GM19238 (cell line): ENCODE results near the gene SLC29A3.
"Not testable (repeated sequence)": the region's sequence is repeated elsewhere in the genome, so short reads cannot be mapped to it uniquely, and the experiment has no call there.

Source experiments
- DNase-seq: peaks from one replicate; pipeline ENCODE4 v3.0.0; 2011; ENCODE audit warnings: low spot score; ENCODE audit not compliant: insufficient read length

SLC29A3 gene

DNA sequence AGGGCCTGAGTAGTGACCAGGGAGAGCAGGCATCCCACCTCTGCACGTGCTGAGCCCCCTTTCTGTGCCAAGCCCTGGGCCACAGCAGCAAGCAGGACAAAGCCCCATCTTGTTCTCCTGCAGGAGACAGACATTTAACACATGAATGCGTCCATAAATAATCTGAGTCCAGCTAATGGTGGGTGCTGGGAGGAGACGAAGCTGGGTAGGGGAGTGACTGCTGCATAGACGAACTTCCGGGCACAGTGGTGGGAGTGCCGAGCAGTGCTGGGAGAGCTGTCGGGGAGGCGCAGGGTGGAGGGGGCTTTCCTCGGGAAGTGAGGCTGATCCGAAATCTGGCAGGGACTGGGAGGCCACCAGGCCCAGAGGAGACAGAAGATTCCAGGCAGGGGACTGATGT, 35.2 kb upstream of the SLC29A3 start:
- no peak for DNase-seq

DNA sequence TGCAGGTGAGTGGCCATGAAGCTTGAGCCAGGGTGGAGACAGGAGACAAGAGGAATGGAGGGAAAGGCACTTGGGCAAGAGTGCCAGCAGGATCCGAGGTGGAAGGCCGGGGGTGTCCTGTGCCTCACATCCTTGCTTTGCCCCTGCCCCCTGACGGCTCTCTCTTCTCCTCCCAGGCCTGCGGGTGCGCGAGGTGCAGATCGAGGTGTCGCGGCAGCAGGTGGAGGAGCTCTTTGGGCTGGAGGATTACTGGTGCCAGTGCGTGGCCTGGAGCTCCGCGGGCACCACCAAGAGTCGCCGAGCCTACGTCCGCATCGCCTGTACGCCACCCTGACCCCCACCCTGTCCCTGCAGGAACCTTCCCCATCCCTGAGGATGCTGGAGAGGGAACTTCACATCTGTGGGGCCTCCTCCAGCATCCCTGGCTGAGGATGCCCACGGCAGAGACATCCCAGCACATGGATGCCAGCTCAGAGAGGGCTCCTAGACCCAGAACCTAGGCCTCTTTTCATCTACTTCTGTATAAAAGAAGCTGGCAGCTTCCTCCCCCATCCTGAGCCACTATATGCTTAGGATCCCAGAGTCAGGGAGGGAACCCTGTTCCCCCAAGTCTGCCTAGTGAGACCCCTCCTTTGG, 34.4 kb upstream of the SLC29A3 start:
- DNase-seq, result no peak

DNA sequence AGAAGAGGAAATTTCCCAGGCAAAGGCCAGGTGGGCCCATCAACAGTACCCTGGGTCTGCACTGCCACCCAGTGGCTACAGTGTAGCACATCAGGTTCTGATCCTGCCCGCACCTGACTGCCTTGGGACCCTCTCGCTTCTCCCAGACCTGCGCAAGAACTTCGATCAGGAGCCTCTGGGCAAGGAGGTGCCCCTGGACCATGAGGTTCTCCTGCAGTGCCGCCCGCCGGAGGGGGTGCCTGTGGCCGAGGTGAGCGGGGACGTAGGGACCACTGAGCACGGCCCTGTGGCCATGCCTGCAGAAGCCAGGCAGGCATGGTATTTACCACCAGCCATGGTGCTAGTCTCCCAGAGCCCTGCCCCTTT, 33.9 kb upstream of the SLC29A3 start:
- DNase-seq, result peak; percentile 53

- DNase-seq, result no peak
Observed at GRCh38 chr10:71285986-71286385, 33.1 kb upstream of the SLC29A3 start.

DNA sequence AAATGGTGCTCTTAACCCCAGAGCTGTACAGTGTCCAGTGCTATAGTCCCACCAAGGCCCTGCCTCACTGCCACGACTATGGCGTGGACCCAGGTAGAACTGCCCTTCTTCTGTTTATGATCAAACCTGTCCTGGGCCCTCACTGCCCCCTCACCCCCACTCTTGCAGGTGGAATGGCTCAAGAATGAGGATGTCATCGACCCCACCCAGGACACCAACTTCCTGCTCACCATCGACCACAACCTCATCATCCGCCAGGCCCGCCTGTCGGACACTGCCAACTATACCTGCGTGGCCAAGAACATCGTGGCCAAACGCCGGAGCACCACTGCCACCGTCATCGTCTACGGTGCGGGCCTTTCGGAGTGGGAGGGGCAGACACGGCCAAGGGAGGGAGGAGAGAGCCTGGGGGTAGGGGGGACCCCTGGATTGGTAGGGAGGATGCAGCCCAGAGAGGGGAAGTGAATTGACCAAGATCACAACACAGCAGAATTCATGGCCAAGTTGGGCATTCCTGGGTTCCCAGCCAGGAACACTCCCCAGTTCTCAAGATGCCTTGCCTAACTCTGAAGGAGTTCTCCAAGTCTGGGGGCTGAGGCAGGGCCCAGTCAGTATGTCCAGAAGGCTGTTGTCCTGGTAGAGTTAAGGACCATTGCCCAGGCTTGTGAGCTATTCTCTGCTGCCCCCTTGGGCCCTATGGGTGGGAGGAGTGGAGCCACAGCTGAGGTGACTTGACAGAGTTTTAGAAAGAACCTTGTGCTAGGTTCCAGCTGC, 32.4 kb upstream of the SLC29A3 start:
- DNase-seq, result no peak

GRCh38 chr10:71287456-71287855, 31.6 kb upstream of the SLC29A3 start:
- no peak for DNase-seq

DNA sequence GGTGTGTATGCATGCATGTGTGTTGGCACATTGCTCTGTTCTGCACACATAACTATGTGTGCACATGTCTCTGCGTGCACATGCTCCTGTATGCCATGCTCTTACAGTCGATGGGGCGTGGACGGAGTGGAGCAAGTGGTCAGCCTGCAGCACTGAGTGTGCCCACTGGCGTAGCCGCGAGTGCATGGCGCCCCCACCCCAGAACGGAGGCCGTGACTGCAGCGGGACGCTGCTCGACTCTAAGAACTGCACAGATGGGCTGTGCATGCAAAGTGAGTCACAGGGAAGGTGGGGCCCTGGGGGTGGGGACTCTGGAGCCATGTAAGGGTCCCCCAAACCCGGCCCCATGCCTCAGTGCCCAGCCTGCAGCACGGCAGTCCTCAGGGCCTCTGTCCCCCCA, 30.6 kb upstream of the SLC29A3 start:
- no peak for DNase-seq

DNA sequence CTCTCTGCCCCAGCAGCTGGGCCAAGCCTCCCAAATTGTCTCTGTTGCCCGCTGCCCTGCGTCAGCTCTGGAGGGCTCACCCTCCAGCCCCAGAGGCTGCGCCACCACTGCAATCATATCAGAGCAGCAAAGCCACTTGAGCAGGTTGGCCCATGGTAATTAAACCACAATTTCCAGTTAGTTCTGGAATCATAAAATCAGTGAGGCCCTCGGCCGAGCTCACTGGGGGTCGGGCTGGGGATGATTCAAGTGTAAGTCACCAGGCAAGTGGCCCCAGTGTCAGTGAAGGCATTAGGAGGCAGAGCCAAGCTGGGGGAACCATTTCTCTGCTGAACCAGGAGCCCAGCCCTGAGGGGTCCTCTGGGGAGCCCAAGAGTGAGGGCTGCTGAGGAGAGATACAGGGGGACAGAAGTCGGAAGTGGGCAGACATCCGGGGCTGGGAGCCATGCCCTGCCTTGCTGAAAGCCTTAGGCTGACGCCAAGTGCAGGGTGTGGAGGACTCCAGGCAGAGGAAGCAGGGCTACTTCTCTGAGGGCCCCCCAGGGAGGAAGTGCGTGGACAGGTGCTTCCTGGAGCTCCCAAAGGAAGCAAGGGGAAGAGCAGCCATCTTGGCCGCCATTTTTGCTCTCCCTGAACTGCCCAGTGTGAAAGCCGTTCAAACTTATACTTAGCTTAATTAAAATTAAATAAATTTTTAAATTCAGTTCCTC, 29.5 kb upstream of the SLC29A3 start:
- no peak for DNase-seq

DNA sequence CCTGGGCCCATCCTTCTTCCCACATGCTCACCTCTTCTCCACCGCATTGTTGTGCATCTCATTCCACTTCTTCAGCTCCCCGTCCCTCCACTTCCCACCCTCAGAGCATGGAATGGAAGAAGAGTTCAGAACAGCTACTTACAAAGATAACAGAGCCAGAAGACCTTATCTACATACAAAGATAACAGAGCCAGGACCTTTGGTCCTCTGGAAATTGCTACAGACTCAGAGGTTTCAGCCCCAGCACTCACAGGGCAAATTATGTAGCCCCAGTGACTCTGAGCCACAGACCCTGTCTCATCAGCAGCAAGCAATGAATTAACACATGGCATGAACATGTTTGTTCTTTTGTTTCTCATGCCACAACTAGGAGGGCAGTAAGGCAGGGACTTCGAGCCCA, 28.7 kb upstream of the SLC29A3 start:
- DNase-seq, result no peak

DNA sequence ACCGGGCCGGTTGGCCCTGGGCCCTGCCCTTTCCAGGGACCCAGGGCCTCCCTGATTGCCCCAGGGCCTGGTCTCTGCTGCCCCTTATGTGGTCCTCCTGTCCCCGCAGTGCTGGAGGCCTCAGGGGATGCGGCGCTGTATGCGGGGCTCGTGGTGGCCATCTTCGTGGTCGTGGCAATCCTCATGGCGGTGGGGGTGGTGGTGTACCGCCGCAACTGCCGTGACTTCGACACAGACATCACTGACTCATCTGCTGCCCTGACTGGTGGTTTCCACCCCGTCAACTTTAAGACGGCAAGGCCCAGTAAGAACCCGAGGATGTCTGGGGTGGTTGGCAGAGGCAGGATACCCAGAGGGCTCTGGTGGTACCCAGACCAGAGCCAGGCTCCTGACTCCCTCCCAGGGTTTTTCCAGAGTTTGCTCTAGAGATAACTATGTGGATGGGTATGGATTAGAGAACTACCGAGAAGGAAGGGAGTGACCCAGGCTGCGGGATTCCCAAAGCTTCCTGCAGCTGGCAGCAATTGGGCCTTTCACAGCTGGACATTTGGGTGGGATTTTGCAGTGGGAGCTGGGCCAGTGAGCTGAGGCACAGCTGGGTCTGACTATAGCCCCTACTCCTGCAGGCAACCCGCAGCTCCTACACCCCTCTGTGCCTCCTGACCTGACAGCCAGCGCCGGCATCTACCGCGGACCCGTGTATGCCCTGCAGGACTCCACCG, 28.1 kb upstream of the SLC29A3 start:
- DNase-seq, result no peak

GRCh38 chr10:71291528-71291900, 27.5 kb upstream of the SLC29A3 start:
- DNase-seq, result no peak

- no peak for DNase-seq
Observed at GRCh38 chr10:71292624-71293445, 26.2 kb upstream of the SLC29A3 start.

DNA sequence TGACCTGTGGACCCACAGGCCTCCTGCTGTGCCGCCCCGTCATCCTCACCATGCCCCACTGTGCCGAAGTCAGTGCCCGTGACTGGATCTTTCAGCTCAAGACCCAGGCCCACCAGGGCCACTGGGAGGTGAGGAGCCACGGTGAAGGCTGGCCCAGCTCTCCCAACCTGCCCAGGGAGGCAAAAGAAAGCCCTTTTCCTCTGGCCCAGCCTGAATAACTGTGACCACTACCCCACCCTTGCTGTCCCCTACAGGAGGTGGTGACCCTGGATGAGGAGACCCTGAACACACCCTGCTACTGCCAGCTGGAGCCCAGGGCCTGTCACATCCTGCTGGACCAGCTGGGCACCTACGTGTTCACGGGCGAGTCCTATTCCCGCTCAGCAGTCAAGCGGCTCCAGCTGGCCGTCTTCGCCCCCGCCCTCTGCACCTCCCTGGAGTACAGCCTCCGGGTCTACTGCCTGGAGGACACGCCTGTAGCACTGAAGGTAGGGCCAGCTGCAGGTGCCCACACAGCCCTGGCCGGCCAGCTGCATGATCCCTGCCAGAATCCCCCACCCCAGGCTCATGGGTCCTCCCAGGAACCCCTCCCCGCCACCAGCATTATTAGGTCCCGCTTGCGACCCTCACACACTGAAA, 25.5 kb upstream of the SLC29A3 start:
- no peak for DNase-seq

GRCh38 chr10:71294091-71294561, 24.9 kb upstream of the SLC29A3 start:
- no peak for DNase-seq

DNA sequence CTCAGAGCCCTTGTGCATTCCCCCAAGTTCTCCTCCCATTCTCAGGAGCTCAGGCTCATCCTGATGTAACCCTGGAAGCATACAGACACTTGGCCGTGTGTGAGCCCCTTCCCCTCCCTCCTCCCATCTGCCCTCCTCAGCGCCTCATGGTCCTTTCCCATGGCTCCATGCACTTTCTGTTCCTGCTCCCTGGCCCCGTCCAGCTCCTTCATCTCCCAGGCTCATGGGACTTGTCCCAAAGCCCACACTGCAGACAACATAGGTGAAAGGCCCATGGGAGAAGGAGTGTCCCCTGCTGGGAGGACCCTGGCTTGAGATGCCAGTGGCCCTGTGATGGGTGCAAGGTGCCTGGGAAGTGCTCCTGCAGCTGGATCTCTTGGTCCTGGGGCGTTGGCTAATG, 24.2 kb upstream of the SLC29A3 start:
- no peak for DNase-seq

DNA sequence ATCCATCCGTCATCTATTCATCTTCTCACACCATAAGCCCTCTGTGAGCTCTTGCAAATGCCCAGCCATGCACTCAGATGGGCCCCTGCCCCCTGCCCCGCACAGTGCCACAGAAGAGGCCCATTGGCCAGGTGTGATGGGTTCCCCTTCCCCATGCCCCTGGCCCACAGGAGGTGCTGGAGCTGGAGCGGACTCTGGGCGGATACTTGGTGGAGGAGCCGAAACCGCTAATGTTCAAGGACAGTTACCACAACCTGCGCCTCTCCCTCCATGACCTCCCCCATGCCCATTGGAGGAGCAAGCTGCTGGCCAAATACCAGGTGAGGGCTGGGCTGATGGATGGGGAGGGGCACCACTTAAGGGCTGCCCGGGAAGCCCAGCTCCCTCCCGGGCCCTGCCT, 23.4 kb upstream of the SLC29A3 start:
- no peak for DNase-seq

DNA sequence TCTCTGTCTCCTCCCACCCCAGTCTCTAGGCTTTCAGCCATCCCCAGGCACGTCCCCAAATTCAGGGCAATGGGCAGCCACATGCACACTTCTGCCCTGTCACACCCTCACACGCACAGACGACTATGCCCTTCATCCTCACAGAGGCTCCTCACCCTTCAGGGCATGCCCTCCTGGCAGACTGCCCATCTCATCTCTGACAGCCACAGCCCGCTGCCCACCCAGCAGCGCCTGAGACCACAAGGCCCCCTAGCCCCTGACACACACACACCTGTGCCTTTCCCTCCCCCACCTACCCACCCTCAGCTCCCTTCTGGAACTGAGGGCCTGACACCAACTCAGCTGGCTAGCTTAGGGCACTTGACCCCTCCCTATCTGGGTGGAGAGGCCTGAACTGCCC, 23.0 kb upstream of the SLC29A3 start:
- no peak for DNase-seq

DNA sequence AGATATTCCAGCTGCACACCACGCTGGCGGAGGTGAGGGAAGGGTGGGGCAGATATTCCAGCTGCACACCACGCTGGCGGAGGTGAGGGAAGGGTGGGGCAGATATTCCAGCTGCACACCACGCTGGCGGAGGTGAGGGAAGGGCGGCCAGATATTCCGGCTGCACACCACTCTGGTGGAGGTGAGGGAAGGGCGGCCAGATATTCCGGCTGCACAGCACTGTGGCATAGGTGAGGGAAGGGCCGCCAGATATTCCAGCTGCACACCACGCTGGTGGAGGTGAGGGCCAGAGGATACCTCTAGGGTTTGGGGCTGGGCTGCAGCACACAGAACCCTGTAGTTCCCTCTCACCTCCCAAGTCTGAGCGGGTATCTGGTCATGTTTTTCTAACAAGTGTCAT, 22.2 kb upstream of the SLC29A3 start:
- DNase-seq, result not testable (repeated sequence)

DNA sequence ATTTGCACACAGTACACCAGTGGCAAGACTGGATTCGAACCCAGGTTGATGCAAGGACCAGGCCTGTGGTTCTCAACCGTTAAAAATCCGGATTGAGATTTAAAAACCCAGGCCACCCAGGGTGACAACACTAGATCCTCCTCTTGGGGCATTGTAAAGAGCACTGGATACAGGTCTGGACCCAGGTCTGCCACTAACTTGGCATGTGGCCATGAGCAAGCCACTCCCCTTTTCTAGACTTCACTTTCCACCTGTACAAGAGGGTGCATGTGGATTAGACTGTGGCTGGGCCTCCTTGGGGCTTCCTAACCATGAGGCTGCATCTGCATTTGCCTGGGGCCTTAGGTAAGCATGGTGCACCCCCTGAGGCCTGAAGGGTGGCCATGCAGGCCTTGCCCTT, 21.7 kb upstream of the SLC29A3 start:
- DNase-seq, result no peak

DNA sequence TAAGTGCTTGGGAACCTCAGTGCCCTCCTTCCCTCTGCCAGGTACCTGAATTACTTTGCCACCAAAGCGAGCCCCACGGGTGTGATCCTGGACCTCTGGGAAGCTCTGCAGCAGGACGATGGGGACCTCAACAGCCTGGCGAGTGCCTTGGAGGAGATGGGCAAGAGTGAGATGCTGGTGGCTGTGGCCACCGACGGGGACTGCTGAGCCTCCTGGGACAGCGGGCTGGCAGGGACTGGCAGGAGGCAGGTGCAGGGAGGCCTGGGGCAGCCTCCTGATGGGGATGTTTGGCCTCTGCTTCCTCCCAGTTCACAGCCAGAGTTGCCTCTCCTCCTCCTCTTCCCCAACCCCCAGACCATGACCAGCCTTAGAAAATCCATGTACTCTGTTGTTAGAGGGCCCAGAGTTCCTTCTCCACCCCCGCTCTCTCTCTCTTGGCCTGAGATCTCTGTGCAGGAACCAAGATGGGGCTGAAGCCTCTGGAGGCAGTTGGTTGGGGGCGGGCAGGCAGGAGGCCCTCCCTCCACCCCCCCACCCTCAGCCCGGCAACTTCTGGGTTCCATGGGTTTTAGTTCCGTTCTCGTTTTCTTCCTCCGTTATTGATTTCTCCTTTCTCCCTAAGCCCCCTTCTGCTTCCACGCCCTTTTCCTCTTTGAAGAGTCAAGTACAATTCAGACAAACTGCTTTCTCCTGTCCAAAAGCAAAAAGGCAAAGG, 19.8 kb upstream of the SLC29A3 start:
- DNase-seq, result no peak
